Colon (tissue), 2 donors: Measurements from ENCODE around the gene TMA16.
"Not testable (repeated sequence)": the region's sequence is repeated elsewhere in the genome, so short reads cannot be mapped to it uniquely, and the experiment has no call there.

Source experiments
- FAIRE-seq: peaks from 2 replicates; lab custom pipeline; 2012; peaks lifted over from hg19 to GRCh38; lab: Jason Lieb, UNC
- donor health status: control.
- donor health status: control.

The TMA16 gene

DNA sequence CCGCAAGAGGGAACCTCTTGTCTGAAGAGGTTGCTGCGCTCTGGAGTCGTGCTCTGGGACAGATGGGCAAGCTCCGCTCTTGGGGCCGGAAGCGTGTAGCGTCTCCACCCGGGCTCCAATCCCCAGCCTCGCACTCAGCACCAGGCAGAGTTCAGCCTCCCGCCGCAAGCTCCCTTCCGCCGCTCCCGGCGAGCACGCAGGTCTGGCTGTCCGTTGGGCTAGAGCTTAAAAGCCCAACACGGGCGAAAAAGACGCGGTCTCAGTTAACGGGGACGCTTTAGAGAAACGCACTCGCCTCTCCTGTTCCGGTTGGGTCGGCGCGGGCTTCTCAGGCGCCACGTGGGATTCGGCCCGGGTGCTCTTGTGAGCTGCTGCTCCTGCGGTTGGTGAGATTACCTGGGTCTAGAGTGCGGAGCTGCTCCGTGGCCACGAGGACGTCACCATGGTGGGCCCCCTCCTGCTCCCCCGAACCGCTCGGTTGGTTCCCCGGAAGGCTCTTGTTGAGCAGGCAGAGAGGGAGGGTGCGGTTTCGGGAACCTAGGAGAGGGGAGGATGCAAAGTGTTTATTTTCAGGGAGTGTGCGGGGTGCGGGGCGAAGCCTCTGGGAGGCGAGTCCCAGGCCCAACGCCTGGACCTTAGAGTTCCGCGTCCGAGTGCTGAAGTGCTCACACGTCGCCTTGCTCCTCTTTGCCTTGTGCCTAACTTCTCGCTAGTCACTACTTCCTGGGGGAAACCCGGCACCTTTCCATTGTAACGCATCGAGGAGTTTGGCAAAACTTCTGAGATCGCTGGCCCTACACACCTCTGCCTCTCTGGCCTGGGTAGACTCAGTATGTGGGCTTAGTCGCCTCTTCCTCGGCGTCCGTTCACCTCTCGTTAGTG is at the start of gene TMA16:
TSS of gene TMA16 (plus strand) at position 331 of the 882 bp plus-strand sequence. CDS start at position 443, 112 bp downstream.
- no peak for FAIRE-seq

- FAIRE-seq, result not testable (repeated sequence)
Measured at GRCh38 chr4:163447023-163447422, 47.5 kb upstream of the TMA16 start.

DNA sequence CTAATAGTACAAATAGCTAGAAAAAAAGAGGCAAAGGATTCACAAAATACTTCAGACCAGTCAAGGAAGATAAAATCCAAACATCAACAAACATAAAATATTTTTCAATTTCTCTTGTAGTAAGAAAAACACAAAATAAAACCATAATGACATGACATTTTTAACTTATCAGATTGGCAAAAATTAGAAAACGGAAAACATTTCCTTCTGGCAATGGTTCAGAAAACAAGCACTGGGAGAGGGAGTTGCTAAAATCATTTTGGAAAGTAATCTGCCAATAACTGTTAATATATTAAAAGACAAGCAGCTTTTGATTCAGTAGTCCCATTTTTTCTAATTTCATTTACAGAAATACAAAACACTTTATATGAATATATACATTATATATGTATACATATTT is 47.0 kb upstream of the TMA16 start:
- peak; percentile 51 for FAIRE-seq

DNA sequence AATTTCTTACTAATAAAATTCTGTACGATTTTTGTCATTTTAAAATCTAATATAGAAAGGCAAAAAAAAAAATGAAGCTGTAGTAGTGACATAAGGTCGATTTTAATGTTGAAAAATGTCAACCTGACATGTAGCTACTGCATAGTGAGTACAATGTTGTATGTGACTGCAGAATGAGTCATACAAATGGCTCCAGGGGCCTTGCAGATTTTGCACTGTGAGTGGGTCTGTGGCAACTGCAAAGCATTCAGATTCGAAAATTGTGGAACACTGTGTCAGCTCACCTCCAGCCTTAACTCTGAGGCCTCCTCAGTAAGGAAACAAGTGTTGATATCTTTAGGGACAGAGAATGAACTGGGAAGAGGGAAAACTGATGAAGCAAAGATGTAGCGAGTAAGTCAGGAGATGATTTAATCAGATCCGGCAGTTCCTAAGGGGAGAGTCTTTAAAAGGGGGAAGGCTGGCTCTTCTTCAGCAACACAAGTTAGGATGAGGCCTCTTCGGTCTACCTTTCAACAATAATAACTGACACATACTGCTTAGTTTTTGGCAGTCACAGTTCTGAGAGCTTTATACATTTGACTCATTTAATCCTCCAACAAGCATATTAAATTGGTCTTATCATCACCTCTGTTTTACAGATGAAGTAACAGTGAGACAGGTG is 45.8 kb upstream of the TMA16 start:
- FAIRE-seq, result no peak

DNA sequence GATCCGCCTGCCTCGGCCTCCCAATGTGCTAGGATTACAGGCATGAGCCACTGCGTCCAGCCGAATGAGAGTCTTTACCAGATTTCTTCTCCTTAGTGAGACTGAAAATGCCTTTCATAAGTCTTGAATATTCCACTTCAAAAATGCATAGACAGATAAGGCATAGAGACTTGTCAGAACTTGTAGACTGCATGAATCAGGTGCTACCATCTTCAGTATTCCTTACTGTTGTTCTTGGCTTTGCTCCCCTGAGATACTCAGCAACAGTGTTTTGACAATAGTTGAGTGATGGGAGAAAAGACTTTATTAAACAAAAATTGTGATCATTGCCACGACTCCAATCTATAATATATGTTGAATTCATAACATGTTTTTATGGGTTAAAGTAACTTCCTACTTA is 31.9 kb upstream of the TMA16 start:
- FAIRE-seq, result no peak

- FAIRE-seq, result no peak
Measured at GRCh38 chr4:163467082-163467770, 27.3 kb upstream of the TMA16 start.

DNA sequence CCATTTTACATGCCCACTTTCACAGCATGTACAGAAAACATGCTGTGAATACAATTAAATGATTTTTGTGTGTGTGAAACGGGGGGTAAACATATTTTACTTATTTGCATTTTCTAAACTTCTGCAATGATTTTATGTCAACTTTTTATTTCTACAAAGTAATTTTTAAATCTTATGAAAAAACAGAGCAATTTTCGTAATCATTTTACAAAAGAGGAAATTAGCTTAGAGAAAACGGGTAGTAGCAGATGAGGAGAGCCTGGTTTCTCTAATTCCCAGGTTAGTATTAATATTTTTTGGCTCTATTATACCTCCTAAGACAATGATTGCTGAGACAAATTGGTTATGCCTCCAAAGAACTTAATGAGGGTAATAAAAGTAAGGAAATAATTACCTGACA is 24.1 kb upstream of the TMA16 start:
- FAIRE-seq, result no peak

DNA sequence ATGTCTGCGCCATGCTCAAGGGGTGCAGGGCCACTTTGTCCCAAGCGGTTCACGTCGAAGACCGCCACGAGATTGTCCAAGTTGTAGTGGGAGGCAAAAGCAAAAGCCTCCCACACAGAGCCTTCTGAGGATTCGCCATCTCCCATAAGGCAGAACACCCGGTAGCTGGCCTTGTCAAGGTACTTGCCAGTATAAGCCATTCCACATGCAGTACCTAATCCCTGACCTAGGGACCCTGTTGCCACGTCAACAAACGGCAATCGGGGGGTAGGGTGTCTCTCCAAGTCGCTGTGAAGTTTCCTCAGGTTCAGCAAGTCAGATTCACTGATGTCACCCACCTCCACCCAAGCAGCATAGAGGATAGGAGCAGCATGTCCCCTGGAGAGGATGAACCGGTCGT is 21.4 kb upstream of the TMA16 start:
- no peak for FAIRE-seq

DNA sequence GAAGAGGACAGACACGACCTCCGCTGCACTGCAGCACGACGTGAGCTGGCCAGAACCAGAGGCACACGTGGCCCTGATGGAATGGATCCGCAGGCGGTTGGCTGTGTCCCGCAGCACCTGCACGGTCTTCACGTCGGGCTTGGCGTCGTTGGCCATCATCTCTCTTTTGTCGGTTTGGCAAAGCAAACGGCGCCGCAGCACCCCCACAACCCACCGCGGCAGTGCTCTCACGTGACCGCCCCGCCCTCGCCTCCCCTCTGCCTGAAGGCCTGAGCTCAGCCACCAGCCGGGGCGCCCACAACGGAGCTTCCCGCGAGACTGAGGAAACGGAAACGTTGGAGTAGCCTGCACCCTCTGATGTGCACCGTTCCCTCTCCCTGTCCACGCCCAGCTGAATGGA is 20.9 kb upstream of the TMA16 start, which contains the start of gene TKTL2:
TSS of gene TKTL2 (minus strand) at position 179 of the 400 bp plus-strand sequence. CDS start at position 159, 20 bp downstream.
- FAIRE-seq, result no peak

GRCh38 chr4:163474027-163474426 is 20.5 kb upstream of the TMA16 start:
- no peak for FAIRE-seq

- no peak for FAIRE-seq
Measured at GRCh38 chr4:163476761-163477438, 17.6 kb upstream of the TMA16 start.

- no peak for FAIRE-seq
Measured at GRCh38 chr4:163482190-163482589, 12.3 kb upstream of the TMA16 start.

DNA sequence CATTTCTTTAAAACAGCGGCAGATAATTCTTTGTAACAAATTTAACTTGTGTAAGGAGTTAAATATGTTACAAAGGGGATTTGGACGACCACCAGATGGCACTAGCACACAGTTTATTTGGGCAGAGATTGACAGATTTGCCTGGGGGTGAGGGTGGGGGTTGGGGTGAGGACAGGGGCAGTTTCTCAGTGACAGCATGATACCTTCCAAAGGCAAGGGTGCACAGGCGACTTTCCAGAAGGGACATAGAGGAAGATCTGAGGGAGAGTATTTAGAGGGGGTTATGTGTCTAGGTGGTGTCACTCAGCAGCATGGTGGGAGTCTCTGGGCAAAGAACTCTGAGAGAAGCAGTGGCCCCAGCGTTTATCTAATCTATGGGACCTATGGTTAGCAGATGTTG is 9.6 kb upstream of the TMA16 start:
- FAIRE-seq, result no peak

GRCh38 chr4:163485589-163485988 is 8.9 kb upstream of the TMA16 start:
- FAIRE-seq, result no peak

DNA sequence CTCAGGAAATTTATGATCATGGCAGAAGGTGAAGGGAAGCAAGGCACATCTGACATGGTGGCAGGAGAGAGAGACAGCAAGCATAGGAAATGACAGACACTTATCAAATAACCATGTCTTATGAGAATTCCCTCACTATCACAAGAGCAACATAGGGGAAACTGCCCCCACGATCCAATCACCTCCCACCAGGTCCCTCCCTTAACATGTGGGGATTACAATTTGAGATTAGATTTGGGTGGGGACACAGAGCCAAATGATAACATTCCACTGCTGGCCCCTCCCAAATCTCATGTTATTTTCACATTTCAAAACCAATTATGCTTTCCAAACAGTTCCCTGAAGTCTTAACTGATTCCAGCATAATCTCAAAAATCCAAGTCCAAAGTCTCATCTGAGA is 8.2 kb upstream of the TMA16 start:
- FAIRE-seq, result no peak

- no peak for FAIRE-seq
Measured at GRCh38 chr4:163489929-163490328, 4.6 kb upstream of the TMA16 start.

DNA sequence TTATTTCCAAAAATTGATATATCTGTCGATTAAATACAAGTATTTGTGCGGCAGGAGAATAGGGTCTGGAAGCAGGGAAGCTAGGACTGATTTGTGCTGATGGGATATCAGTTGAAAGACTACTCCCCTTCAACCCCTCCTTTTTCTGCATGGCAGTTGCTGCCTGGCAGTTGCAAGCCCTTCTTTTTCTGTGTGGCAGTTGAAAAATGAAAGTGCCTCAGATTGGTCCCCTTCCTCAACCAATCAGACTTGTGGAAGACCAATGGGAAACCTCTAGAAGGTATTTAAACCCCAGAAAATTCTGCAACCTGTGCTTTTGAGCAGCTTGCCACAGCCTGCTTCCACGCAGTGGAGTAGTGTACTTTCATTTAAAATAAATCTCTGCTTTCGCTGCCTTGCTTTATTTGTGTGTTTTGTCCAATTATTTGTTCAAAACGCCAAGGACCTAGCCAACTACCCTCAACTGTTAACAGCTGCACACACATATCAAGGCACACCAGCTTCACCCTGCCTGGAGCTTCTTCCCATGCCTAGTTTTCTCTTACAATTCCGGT is 1.5 kb upstream of the TMA16 start:
- FAIRE-seq, result no peak

- FAIRE-seq, result no peak
Measured at GRCh38 chr4:163493643-163494359, 689 bp upstream of the TMA16 start.

- no peak for FAIRE-seq
Measured at GRCh38 chr4:163495900-163496299, 1.4 kb downstream of the TMA16 start.

DNA sequence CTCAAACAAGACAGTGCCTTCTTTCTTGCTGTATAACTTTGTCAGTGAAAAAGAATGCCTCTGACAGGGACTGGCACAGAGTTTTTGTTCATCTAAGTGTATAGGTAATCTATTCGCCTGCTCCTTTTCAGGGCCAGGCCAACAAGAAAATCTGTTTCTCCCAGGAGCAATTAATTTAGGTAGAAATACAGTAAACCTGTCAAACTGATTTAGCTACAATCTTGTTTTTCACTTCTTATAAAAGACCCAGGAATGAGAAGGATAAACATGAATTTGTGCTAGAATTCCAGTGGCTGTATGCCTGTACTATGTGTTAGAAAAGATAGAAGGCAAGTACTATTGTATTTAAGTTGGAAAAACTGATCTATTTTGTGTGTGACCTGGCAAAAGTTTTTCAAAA is 6.1 kb downstream of the TMA16 start:
- FAIRE-seq, result no peak

DNA sequence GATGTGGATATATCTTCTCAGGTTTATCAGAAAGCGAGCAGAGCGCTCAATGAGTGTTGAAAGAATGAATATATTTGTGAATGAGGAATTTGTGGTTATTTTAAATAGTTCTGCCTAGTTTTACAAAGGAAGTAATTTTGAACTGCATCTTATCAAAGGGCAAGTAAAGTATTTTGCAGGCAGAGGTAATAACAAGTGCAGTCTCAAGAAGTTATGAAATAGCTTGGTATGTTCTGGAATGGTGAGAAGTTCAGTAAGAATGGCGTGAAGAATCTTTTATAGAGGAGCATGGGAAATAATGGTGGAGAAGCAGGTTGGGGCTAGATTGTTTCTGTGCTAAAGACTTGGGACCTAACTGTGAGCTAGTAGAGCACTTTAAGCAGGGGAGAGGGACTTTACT is 10.9 kb downstream of the TMA16 start:
- FAIRE-seq, result no peak
